HL-60 (cell line): ENCODE measurements around the gene MYH11.

Experiments used
- DNase-seq, 2 experiments: peaks; one replicate each; pipeline ENCODE4 v3.0.0-alpha.2; 2010 to 2020; ENCODE audit warnings: low read depth in 1 of 2, low spot score in 1 of 2
- H3K27ac ChIP-seq: fragments of 250-450 bp; sonication (Bioruptor Pico); replicated peaks from 2 replicates; pipeline ENCODE4 v1.5.1; 2020; ENCODE audit warnings: mild to moderate bottlenecking, moderate library complexity
- H3K27me3 ChIP-seq: fragments of 250-450 bp; sonication (Bioruptor Pico); 2 replicates; pipeline ENCODE4 v1.5.1; 2021; ENCODE audit warnings: mild to moderate bottlenecking, moderate library complexity; ENCODE audit not compliant: insufficient read depth, poor library complexity, severe bottlenecking
- H3K4me3 ChIP-seq: replicated peaks from 2 replicates; pipeline ENCODE4 v1.5.1; 2011; ENCODE audit warnings: mild to moderate bottlenecking, control low read depth, low read length; ENCODE audit not compliant: insufficient read depth
- CTCF ChIP-seq: IDR thresholded peaks from one replicate; pipeline ENCODE4 v1.5.1; 2011; ENCODE audit warnings: low read length, control low read depth, inconsistent platforms; ENCODE audit not compliant: insufficient read depth
- GABPA ChIP-seq: IDR thresholded peaks from 2 replicates; pipeline ENCODE4 v1.6.1; 2012; ENCODE audit warnings: low read depth
- POLR2AphosphoS5 ChIP-seq: IDR thresholded peaks from 2 replicates; pipeline ENCODE4 v1.6.1; 2012; ENCODE audit warnings: low read depth
- REST ChIP-seq: IDR thresholded peaks from 2 replicates; pipeline ENCODE4 v1.6.1; 2012; ENCODE audit warnings: low read depth; ENCODE audit not compliant: insufficient replicate concordance
- SPI1 ChIP-seq: IDR thresholded peaks from 2 replicates; pipeline ENCODE4 v1.6.1; 2012; ENCODE audit warnings: low read depth, mild to moderate bottlenecking, borderline replicate concordance

The MYH11 gene

GRCh38 chr16:15830832-15831451 lies 25.9 kb downstream of the MYH11 start:
- TF ChIP-seq SPI1 (peak; percentile 79), POLR2AphosphoS5 (no peak)
- H3K4me3 ChIP-seq, result no peak overlapping the region
- no peaks in the 10 kb centered on the region for H3K27me3 ChIP-seq
- no peak overlapping the region for H3K27ac ChIP-seq
- DNase-seq, result peak in 1 of 2 experiments; percentile 14

- Histone ChIP-seq H3K27me3 (no peaks in the 10 kb centered on the region), H3K27ac (no peak overlapping the region), H3K4me3 (no peak overlapping the region)
- peak; percentile 35 to 57 for DNase-seq
- TF ChIP-seq REST, result no peak
- TF ChIP-seq GABPA, result no peak
- peak; percentile 17; the same call in 1 of the 2 replicates for TF ChIP-seq POLR2AphosphoS5
- peak; percentile 76 for TF ChIP-seq SPI1
- no peak for TF ChIP-seq CTCF
Observed at GRCh38 chr16:15829460-15829859, 27.4 kb downstream of the MYH11 start.

GRCh38 chr16:15827709-15828343 lies 29.0 kb downstream of the MYH11 start:
- TF ChIP-seq POLR2AphosphoS5 (no peak), CTCF (no peak), GABPA (no peak), REST (no peak), SPI1 (no peak)
- Histone ChIP-seq H3K27ac (no peak overlapping the region), H3K4me3 (no peak overlapping the region), H3K27me3 (no peaks in the 10 kb centered on the region)
- no peak for DNase-seq

GRCh38 chr16:15827299-15827698 lies 29.5 kb downstream of the MYH11 start:
- H3K27me3 ChIP-seq, result no peaks in the 10 kb centered on the region
- TF ChIP-seq REST (no peak), CTCF (no peak), SPI1 (no peak), POLR2AphosphoS5 (no peak), GABPA (no peak)
- DNase-seq, result no peak
- no peak overlapping the region for H3K27ac ChIP-seq
- no peak overlapping the region for H3K4me3 ChIP-seq
